ENCODE results near the gene LEKR1. TPM values are rescaled to one million over a fixed set of nuclear protein-coding genes. Genes with fewer than 3 reads are reported as not detected.

Gene LEKR1
- polyA plus RNA-seq, 1 donor from 2014 or later = 2.7 TPM

- H3K79me2 ChIP-seq (replicated peaks; ENCODE audit: insufficient read depth, low read length) = no peaks in the 10 kb centered on the region
- H3K9me2 ChIP-seq (ENCODE audit: insufficient read depth, low read length) = no peaks in the 10 kb centered on the region
- no peaks in the 10 kb centered on the region for H3K27me3 ChIP-seq (ENCODE audit: insufficient read depth, low read depth, low read length)
- no peaks in the 10 kb centered on the region for H3F3A ChIP-seq (ENCODE audit: insufficient read depth, low read length, poor library complexity, severe bottlenecking)
- no peak overlapping the region for H3K27ac ChIP-seq (ENCODE audit: low read length)
- H3K4me2 ChIP-seq (ENCODE audit: low read length) = no peak overlapping the region
- H3K36me3 ChIP-seq (ENCODE audit: insufficient read depth, low read length) = no peaks in the 10 kb centered on the region
- no peaks in the 10 kb centered on the region for H4K20me1 ChIP-seq (ENCODE audit: insufficient read depth)
- no peaks in the 10 kb centered on the region for H3K9me3 ChIP-seq (ENCODE audit: low read length)
- H3K9ac ChIP-seq (ENCODE audit: low read length) = no peak overlapping the region
- TF ChIP-seq EZH2 (IDR thresholded peaks at IDR 0.05; ENCODE audit: borderline replicate concordance, insufficient read depth, low read length, poor library complexity, severe bottlenecking) (no peak), MXI1 (conservative IDR thresholded peaks at IDR 0.05; ENCODE audit: poor library complexity, severe bottlenecking) (no peak), REST (IDR thresholded peaks at IDR 0.05; ENCODE audit: borderline replicate concordance) (no peak), RAD21 (conservative IDR thresholded peaks at IDR 0.05) (no peak), POLR2AphosphoS5 (IDR thresholded peaks at IDR 0.05) (no peak), TAF1 (IDR thresholded peaks at IDR 0.05; ENCODE audit: low read depth) (no peak), EP300 (conservative IDR thresholded peaks at IDR 0.05; ENCODE audit: poor library complexity, severe bottlenecking) (no peak), SMC3 (conservative IDR thresholded peaks at IDR 0.05; ENCODE audit: poor library complexity) (no peak), CTCF (IDR thresholded peaks at IDR 0.05; ENCODE audit: poor library complexity, severe bottlenecking) (no peak)
- no peak overlapping the region for H2AFZ ChIP-seq (ENCODE audit: low read depth, low read length)
- H3K4me3 ChIP-seq (ENCODE audit: low read length) = no peak overlapping the region
Observed at GRCh38 chr3:156902916-156903315, 76.8 kb downstream of the LEKR1 start.

GRCh38 chr3:156906275-156906674 is 80.1 kb downstream of the LEKR1 start:
- no peak for TF ChIP-seq SMC3 (conservative IDR thresholded peaks at IDR 0.05; ENCODE audit: poor library complexity)
- TF ChIP-seq POLR2AphosphoS5 (IDR thresholded peaks at IDR 0.05) = no peak
- TF ChIP-seq REST (IDR thresholded peaks at IDR 0.05; ENCODE audit: borderline replicate concordance) = no peak
- TF ChIP-seq CTCF (IDR thresholded peaks at IDR 0.05; ENCODE audit: poor library complexity, severe bottlenecking) = no peak
- TF ChIP-seq RAD21 (conservative IDR thresholded peaks at IDR 0.05) = no peak
- no peak for TF ChIP-seq EZH2 (IDR thresholded peaks at IDR 0.05; ENCODE audit: borderline replicate concordance, insufficient read depth, low read length, poor library complexity, severe bottlenecking)
- TF ChIP-seq TAF1 (IDR thresholded peaks at IDR 0.05; ENCODE audit: low read depth) = no peak
- TF ChIP-seq EP300 (conservative IDR thresholded peaks at IDR 0.05; ENCODE audit: poor library complexity, severe bottlenecking) = no peak
- no peak for TF ChIP-seq MXI1 (conservative IDR thresholded peaks at IDR 0.05; ENCODE audit: poor library complexity, severe bottlenecking)
- Histone ChIP-seq H3K27me3 (ENCODE audit: insufficient read depth, low read depth, low read length) (no peaks in the 10 kb centered on the region), H2AFZ (ENCODE audit: low read depth, low read length) (no peak overlapping the region), H3K9ac (ENCODE audit: low read length) (no peak overlapping the region), H3K9me2 (ENCODE audit: insufficient read depth, low read length) (no peaks in the 10 kb centered on the region), H3K27ac (ENCODE audit: low read length) (no peak overlapping the region), H4K20me1 (ENCODE audit: insufficient read depth) (no peaks in the 10 kb centered on the region), H3K4me2 (ENCODE audit: low read length) (no peak overlapping the region), H3K4me3 (ENCODE audit: low read length) (no peak overlapping the region), H3K79me2 (replicated peaks; ENCODE audit: insufficient read depth, low read length) (no peaks in the 10 kb centered on the region), H3K36me3 (ENCODE audit: insufficient read depth, low read length) (no peaks in the 10 kb centered on the region), H3K9me3 (ENCODE audit: low read length) (no peaks in the 10 kb centered on the region), H3F3A (ENCODE audit: insufficient read depth, low read length, poor library complexity, severe bottlenecking) (no peaks in the 10 kb centered on the region)

Measured in neural cell (in vitro differentiated cells).